HEK293 (cell line): ENCODE results near the gene E4F1.
"Not testable (repeated sequence)": the region's sequence is repeated elsewhere in the genome, so short reads cannot be mapped to it uniquely, and the experiment has no call there.

Source experiments
- CTCF ChIA-PET: fragments of 350-600 bp; formaldehyde crosslinking; extraction: SDS; loops from one replicate; lab custom pipeline; 2021; ENCODE audit warnings: antibody characterized with exemption; lab: Yijun Ruan, JAX
- POLR2A ChIA-PET: fragments of 300-600 bp; formaldehyde crosslinking; extraction: SDS; loops from one replicate; lab custom pipeline; 2020; ENCODE audit warnings: antibody characterized with exemption, inconsistent platforms; lab: Yijun Ruan, JAX
- H3K27ac ChIP-seq: fragments of 200-500 bp; sonication (Bioruptor generic); 2 replicates; pipeline ENCODE4 v1.5.1; 2014; ENCODE audit warnings: low read depth, low read length, control low read depth, inconsistent platforms; ENCODE audit errors: extremely low read depth
- H3K36me3 ChIP-seq, 2 experiments: fragments of 200-500 bp in 1 of 2; sonication (Bioruptor generic) in 1 of 2; 1 replicate in 1 of 2; 2 replicates in 1 of 2; pipeline ENCODE4 v1.5.1; 2014 to 2017; ENCODE audit warnings: inconsistent platforms in 2 of 2, low read length in 2 of 2; ENCODE audit not compliant: control insufficient read depth in 2 of 2, insufficient read depth in 1 of 2
- H3K4me1 ChIP-seq: fragments of 200-500 bp; sonication (Bioruptor generic); 2 replicates; pipeline ENCODE4 v1.5.1; 2014; ENCODE audit warnings: mild to moderate bottlenecking, low read length, inconsistent platforms; ENCODE audit not compliant: control insufficient read depth, insufficient read depth
- H3K4me3 ChIP-seq: 2 replicates; pipeline ENCODE4 v1.5.1; 2011; ENCODE audit warnings: low read depth, mild to moderate bottlenecking, control low read depth, low read length, moderate library complexity
- H3K9me3 ChIP-seq: fragments of 200-500 bp; sonication (Bioruptor generic); 2 replicates; pipeline ENCODE4 v1.5.1; 2014; ENCODE audit warnings: low read depth, low read length, inconsistent platforms; ENCODE audit not compliant: control insufficient read depth, insufficient read depth
- FEZF1 ChIP-seq: fragments of 450-650 bp; formaldehyde crosslinking; IDR thresholded peaks from 2 replicates; pipeline ENCODE4 v1.5.1; 2016; ENCODE audit warnings: missing biosample characterization, missing genetic modification characterization
- KLF1 ChIP-seq: fragments of 450-650 bp; formaldehyde crosslinking; IDR thresholded peaks from 2 replicates; pipeline ENCODE4 v1.5.1; 2016; ENCODE audit warnings: missing biosample characterization, missing genetic modification characterization
- KLF9 ChIP-seq: fragments of 450-650 bp; formaldehyde crosslinking; IDR thresholded peaks from 2 replicates; pipeline ENCODE4 v1.5.1; 2016; ENCODE audit warnings: missing biosample characterization, missing genetic modification characterization, low read depth
- PBX3 ChIP-seq: sonication (generic); formaldehyde crosslinking; IDR thresholded peaks from 2 replicates; pipeline ENCODE4 v1.8.1; 2022; ENCODE audit warnings: mild to moderate bottlenecking, moderate library complexity, missing genetic modification reagents
- SALL2 ChIP-seq: fragments of 450-650 bp; formaldehyde crosslinking; IDR thresholded peaks from 2 replicates; pipeline ENCODE4 v1.5.0; 2017; ENCODE audit warnings: missing biosample characterization, mild to moderate bottlenecking, missing genetic modification characterization, borderline replicate concordance
- TRIM28 ChIP-seq: IDR thresholded peaks from 2 replicates; pipeline ENCODE4 v1.6.1; 2011; ENCODE audit warnings: low read length, control low read depth, borderline replicate concordance
- ZBTB1 ChIP-seq: fragments of 450-650 bp; formaldehyde crosslinking; IDR thresholded peaks from 2 replicates; pipeline ENCODE4 v1.5.1; 2016; ENCODE audit warnings: missing biosample characterization, missing genetic modification characterization
- ZBTB6 ChIP-seq: fragments of 450-650 bp; formaldehyde crosslinking; IDR thresholded peaks from 2 replicates; pipeline ENCODE4 v1.5.1; 2017; ENCODE audit warnings: missing biosample characterization, missing genetic modification characterization
- ZFHX2 ChIP-seq: fragments of 450-650 bp; formaldehyde crosslinking; conservative IDR thresholded peaks from 2 replicates; pipeline ENCODE4 v1.5.1; 2016; ENCODE audit warnings: missing biosample characterization, missing genetic modification characterization
- ZNF133 ChIP-seq: fragments of 450-650 bp; formaldehyde crosslinking; IDR thresholded peaks from 2 replicates; pipeline ENCODE4 v1.5.1; 2016; ENCODE audit warnings: missing biosample characterization, missing genetic modification characterization
- ZNF140 ChIP-seq: fragments of 450-650 bp; formaldehyde crosslinking; IDR thresholded peaks from 2 replicates; pipeline ENCODE4 v1.5.1; 2016; ENCODE audit warnings: missing biosample characterization, missing genetic modification characterization
- ZNF18 ChIP-seq: fragments of 450-650 bp; formaldehyde crosslinking; IDR thresholded peaks from 2 replicates; pipeline ENCODE4 v1.5.1; 2016; ENCODE audit warnings: missing biosample characterization, missing genetic modification characterization
- ZNF221 ChIP-seq: fragments of 450-650 bp; formaldehyde crosslinking; IDR thresholded peaks from 2 replicates; pipeline ENCODE4 v1.5.1; 2017; ENCODE audit warnings: missing biosample characterization, missing genetic modification characterization, borderline replicate concordance
- ZNF394 ChIP-seq: fragments of 450-650 bp; formaldehyde crosslinking; IDR thresholded peaks from 2 replicates; pipeline ENCODE4 v1.5.1; 2016; ENCODE audit warnings: missing biosample characterization, missing genetic modification characterization, mild to moderate bottlenecking, moderate library complexity, borderline replicate concordance
- ZNF433 ChIP-seq: fragments of 450-650 bp; formaldehyde crosslinking; IDR thresholded peaks from 2 replicates; pipeline ENCODE4 v1.5.1; 2016; ENCODE audit warnings: missing biosample characterization, missing genetic modification characterization, low read depth
- ZNF596 ChIP-seq: fragments of 450-650 bp; IDR thresholded peaks from 2 replicates; pipeline ENCODE4 v1.5.0; 2018; ENCODE audit warnings: missing biosample characterization, mild to moderate bottlenecking, missing genetic modification characterization, moderate library complexity
- ZNF792 ChIP-seq: fragments of 450-650 bp; formaldehyde crosslinking; IDR thresholded peaks from 2 replicates; pipeline ENCODE4 v1.5.1; 2016; ENCODE audit warnings: missing biosample characterization, missing genetic modification characterization

The E4F1 gene

GRCh38 chr16:2240331-2240730 lies 16.9 kb downstream of the E4F1 start:
- H3K4me1 ChIP-seq, H3K4me3 ChIP-seq, H3K27ac ChIP-seq, CTCF ChIA-PET, H3K9me3 ChIP-seq: not testable (repeated sequence)
- peak; percentile 47 for TF ChIP-seq KLF1 (tag by site-specific recombination)
- POLR2A ChIA-PET, result interaction anchor here (5.3 kb wide), 1 partner anchor 11 kb away, joined by 48 read pairs; the partner anchor contains the start of gene ECI1
- H3K36me3 ChIP-seq, result peaks cover 3 to 50% of the 10 kb centered on the region in 2 experiments; a peak in 2 of 3 replicates

GRCh38 chr16:2242598-2242997 lies 19.2 kb downstream of the E4F1 start:
- H3K9me3 ChIP-seq, result no peaks in the 10 kb centered on the region
- H3K4me1 ChIP-seq, result no peaks in the 10 kb centered on the region
- TF ChIP-seq ZNF596, result peak; percentile 66
- no peak for TF ChIP-seq SALL2 (tag by site-specific recombination)
- TF ChIP-seq ZNF133 (tag by site-specific recombination), result no peak
- peak; percentile 26; the same call in 1 of the 2 replicates for TF ChIP-seq KLF1 (tag by site-specific recombination)
- no peak for TF ChIP-seq FEZF1 (tag by site-specific recombination)
- no peak for TF ChIP-seq ZNF221 (tag by site-specific recombination)
- peak; percentile 66 for TF ChIP-seq KLF9 (tag by site-specific recombination)
- peak; percentile 28; the same call in 1 of the 2 replicates for TF ChIP-seq ZFHX2
- no peak for TF ChIP-seq ZNF140 (tag by site-specific recombination)
- TF ChIP-seq PBX3 (CRISPR knock-in tag), result no peak
- TF ChIP-seq ZNF394 (tag by site-specific recombination), result no peak
- ChIA-PET CTCF (no interaction called here), POLR2A (interaction anchor here (1.9 to 2.2 kb wide), 2 partner anchors 8 to 9 kb away, joined by 7 read pairs; partner anchors contain the start of gene ECI1)
- H3K36me3 ChIP-seq, result peaks cover 9 to 62% of the 10 kb centered on the region in 2 experiments; a peak in 2 of 3 replicates
- H3K27ac ChIP-seq, result no peak overlapping the region; the same call in 1 of the 2 replicates
- H3K4me3 ChIP-seq, result no peak overlapping the region

DNA sequence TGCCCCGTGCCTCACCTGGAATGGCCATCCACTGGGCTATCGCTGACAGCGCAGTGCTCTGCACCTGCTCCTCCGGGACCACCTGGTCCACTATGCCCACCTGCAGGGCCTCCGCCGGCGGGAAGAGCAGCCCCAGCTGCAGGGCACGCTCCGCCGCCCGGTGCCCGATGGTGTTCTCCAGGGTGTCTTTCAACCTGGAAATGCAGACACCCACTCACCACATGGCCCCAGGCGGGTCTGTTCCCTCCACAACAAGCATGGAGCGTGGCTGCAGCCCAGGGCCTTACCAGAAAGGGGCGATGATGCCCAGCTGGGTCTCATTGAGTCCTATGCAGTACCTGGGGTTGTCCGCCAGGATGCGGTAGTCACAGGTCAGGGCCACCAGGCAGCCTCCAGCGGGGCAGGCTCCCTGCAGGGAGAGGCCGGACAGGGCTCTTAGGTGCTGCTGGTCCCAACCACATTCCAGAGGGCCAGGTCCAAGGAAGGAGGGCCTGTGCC lies 19.7 kb downstream of the E4F1 start:
- Histone ChIP-seq H3K36me3 (peaks cover 11 to 62% of the 10 kb centered on the region in 2 experiments; a peak in 2 of 3 replicates), H3K9me3 (no peaks in the 10 kb centered on the region), H3K4me3 (no peak overlapping the region), H3K4me1 (no peaks in the 10 kb centered on the region), H3K27ac (no peak overlapping the region)
- POLR2A ChIA-PET, result no interaction called here
- CTCF ChIA-PET, result no interaction called here
- TF ChIP-seq ZBTB1, result no peak
- TF ChIP-seq ZNF433 (tag by site-specific recombination), result no peak
- TF ChIP-seq ZBTB6 (tag by site-specific recombination), result no peak
- TF ChIP-seq TRIM28, result no peak
- TF ChIP-seq ZNF18, result no peak
- TF ChIP-seq ZNF792 (tag by site-specific recombination), result no peak
